ENCODE data around the gene AKR1B1.

Gene AKR1B1

DNA sequence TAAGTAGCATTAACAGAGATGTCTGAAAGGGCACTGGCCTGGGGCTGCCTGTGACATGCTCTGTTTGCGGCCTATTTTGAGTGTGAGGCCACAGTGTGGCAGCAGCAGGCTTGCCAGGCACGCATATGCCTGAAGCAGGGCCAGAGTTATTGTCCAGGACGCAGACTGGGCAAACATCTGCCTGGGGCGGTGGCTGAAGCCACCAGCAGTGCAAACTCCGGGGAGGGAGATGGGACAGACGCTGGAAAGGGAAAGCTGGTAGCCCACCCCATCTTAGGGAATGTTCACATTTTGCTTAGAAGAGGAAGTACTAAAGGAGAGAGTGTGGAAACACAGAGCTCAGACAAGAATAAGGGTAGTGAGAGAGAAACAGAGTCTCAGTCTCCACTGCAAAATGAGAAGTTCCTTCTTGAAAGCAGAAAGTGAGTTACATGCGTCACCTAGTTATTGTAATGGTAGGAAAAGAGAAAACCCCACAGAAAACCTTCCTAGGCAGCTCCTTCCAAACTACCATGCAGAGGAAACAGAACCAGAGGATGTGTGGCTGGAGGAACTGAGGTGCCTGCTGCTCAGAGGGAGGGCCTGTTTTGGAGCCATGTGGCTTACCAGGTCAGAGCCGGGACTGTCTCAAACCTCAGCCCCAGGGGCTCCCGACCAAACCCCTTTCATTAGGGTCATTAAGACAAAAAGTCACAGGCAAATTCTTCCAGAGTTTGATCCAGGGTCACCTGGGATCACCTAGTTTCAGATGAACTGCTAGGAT lies 14.5 kb downstream of the AKR1B1 start:
- DNase-seq, result no peak
- no peak for ATAC-seq

DNA sequence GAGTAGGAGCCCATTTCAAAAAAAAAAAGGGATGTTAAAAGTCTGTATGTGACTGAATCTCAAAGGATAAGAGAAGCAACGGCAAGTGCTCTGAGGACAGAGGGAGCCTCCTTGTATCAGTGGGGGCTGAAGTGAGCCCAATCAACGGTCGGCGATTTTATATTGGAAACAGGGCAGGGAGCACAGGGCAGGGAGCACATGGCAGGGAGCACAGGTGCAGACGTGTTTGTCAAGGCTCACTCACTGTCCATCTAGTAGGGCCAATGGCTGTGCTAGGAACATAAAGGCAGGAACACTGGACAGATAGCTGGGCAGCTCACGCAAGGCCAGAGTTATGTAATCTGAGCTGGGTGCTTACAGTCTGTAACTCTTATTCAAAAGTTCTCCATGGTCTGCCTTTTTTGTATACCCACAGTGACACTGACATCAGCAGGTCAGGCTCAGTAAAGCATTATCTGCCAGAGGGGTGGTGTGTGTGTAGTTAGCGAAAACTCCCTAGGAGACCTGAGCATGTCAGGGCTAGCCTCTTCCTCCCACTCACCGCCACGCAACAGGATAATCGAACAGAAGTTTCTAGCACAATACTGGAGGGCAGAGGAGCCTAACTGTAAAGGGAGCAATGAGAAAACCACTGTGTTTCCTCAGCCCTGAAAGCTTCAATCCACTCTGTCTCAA lies 15.4 kb downstream of the AKR1B1 start:
- DNase-seq, result no peak
- ATAC-seq, result no peak

DNA sequence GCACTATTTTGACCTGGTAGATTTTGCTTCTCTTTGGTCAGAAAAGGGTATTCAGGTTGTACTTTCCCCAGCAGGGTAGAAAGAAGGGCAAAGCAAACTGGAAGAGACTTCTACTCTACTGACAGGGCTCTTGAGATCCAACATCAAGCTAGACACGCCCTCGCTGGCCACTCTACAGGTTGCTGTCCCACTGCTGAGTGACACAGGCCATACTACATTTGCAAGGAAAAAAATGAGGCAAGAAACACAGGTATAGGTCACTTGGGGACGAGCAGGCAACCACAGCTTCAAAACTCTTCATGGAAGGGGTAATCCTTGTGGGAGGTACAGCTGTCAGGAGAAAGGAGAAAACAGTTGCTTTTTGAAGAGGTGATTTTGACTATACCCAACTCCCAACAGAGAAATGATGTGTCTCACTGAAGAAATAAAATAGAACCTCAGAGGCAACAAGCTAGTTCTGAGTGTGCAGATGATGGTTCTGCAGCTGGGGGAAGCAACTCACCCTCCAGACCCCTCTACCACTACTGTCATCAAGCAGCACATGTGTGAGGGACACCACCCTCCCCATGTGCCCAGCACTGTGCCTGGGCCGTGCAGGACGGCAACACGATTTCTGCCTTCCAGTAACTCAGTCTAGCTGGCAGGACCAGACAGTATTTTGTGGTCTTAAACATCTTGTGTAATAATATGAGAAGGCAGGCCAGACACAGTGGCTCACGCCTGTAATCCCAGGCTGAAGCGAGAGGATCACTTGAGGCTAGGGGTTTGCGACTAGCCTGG lies 16.3 kb downstream of the AKR1B1 start:
- ATAC-seq (no peak), DNase-seq (no peak)

DNA sequence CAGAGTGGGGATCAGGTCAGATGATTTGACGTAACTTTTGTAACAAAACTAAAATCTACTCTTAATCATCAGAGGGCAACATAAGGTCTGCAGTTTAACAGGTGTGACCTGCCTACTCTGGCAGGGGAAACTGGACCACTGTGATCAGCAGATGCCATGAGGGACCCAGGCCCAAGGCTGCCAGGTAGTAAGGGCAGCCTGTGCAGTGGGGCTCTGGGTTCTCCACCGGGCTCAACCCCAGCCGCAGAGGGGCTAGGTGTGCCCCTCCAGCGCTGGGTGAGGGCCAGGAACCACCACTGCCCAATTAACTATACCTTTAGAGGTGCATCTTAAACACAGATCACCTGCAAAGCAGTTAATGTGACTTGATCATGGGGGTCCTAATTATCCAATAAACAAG lies 17.6 kb downstream of the AKR1B1 start:
- no peak for ATAC-seq
- DNase-seq, result no peak

DNA sequence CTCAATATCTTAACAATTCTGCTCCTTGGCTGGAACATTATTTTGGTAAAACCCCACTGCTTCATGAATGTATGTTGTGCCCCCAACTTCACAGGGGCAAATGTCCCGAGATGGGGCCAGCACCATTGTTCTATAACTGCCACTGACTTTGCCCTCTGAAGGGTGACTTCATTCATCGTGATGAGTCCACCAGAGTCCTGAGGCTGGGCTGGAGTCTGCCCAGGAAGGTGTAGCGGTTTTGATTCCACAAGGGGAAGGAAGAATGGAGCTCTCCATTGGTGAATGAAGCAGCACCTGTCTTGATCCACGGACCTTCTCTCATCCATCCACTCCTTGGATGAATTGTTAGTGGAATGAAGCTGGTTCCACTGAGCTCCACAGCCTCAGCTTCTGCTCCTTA lies 18.4 kb downstream of the AKR1B1 start:
- DNase-seq (no peak), ATAC-seq (no peak)

DNA sequence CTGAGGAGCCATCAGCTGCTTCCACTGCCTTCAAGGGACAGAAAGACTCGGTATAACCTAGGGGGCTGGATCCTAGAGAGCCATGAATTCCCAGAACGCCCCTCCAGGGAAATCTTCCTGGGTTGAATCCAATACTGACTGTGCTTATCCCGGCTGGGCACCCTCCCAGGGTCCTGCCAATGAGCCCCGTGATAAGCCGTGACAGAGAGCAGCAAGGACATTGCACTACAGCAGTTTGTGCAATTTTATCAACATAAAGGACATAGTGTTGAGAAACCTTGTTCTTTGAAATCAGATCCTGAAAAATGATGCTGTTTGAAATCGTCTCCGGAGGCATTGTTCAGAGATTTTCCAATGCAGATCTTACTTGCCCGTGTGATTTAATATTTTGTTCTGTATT lies 18.8 kb downstream of the AKR1B1 start:
- no peak for DNase-seq
- no peak for ATAC-seq

DNA sequence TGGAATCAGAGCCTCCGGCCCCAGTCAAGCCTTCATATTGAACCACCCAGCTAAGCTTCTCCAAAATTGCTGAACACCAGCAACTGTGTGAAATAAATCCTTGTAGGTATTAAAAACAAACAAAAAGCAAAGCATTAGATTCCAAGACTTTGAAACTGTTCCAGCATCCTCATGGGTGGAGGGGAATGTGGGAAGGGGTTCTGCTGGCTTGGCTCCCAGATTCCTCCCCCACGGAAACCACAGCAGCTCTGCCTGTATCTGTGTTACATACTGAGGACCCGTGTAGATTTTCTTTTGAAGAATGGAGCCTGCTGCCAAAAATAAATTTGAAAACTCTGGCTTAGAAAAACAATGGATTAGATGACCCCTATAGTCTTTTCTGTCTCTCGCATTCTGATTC lies 20.0 kb downstream of the AKR1B1 start:
- DNase-seq (no peak), ATAC-seq (no peak)

DNA sequence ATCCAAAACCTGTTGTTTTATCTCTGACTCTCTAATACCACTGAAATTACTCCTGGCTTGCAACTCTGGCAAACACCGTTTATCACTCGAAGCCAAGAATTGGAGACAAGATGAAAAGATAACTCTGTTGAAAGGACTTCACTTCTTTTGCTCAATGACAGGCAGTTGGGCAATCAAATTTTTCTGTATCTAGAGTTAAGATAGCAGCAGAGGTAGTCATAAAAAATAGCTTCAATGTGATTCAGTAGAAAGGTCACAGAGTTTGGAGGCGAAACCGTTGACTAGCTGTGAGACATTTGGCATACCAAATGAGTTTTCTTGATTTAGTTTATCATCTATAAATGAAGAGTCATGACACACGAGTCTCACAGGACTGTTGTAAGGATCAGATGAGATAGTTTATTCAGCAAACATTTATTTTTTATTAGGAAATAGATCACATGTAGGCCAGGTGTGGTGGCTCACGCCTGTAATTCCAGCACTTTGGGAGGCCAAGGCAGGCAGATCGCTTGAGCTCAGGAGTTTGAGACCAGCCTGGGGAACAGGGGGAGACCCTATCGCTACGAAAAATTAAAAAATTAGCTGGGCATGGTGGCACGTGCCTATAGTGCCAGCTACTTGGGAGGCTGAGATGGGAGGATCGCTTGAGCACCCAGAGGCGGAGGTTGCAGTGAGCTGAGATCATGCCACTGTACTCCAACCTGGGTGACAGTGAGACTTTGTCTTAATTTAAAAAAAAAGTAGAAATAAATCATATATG lies 23.6 kb downstream of the AKR1B1 start:
- DNase-seq (no peak), ATAC-seq (no peak)

DNA sequence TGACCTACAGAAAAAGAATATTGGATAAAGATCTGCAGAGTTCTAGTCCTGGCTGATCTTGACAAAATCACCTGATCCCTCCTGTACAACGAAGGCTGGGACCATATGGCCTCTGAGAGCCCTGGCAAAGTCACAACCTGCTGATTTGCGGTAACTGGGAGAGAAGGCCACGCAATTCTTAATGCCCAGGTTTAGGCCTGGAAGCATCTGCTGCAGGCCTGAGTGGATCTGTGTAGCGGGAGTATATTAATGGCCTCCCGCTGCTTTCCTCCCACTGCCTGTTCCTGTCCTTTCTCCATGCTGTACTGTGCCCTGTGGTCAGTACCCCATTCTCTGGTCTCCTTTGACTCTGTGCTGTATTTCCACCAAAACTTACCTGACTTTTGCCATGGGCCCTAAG lies 24.2 kb downstream of the AKR1B1 start:
- no peak for ATAC-seq
- no peak for DNase-seq

DNA sequence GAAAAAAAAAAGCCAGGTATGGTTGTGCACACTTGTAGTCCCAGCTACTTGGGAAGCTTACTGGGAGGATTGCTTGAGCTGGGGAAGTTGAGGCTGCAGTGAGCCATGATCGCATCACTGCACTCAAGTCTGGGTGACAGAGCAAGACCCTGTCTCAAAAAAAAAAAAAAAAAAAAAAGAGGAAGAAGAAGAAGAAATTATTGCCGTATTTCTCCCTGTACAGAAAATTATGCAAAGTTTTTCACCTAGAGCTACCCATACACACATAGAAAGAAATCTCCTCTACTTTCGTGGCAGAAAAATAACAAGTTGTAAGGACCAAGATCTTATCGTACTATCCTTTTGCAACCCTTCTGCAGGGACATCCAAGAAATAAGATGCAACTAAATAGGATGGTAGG lies 25.5 kb downstream of the AKR1B1 start:
- ATAC-seq (no peak), DNase-seq (no peak)

DNA sequence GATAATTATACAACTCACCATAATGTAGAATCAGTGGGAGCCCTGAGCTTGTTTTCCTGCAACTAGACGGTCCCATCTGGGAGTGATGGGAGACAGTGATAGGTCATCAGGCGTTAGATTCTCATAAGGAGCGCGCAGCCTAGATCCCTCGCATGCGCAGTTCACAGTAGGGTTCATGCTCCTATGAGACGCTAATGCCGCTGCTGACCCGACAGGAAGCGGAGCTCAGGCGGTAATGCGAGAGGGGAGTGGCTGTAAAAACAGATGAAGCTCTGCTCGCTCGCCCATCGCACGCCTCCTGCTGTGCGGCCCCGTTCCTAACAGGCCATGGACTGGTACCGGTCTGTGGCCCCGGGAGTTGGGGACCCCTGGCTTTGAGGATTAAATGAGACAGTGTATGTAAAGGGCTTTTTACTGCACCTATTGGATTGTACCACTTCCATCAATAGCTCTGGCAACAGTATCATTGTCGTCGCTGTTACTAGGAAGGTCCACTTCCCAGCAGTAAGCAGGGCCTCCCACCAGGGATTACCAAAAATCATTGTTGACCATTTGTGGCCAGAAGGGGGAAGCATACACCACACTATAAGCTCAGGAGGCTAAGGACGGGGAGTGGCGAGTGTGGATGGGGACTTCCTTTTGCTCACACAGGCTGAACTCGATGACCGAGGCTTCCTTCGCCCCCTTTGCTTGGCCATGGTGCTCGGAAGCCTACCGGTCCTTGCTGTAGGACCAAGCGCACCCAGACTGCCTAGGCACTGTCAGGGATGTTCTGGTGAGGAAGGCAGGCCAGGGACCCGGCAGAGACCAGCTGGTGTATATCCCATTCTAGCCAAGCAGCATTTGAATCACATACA lies 26.4 kb downstream of the AKR1B1 start:
- DNase-seq (peak; percentile 75), ATAC-seq (peak; percentile 97)

DNA sequence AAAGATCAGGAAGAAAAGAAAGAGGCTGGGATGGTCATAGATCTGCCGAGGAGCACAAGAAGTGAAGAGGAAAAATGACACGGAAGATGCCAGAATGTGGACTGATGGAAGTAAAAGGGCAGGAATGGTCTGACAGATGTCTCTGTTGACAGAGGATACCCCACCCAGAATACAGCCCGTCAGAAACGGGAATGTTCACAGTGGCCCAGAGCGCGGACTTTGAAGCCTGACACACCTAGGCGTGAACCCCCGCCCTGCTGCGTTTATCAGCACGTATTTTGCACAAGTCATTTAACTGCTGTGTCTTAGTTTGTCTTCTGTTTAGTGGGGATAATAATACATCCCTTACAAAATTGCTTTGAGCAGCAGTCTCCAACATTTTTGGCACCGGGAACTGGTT lies 27.1 kb downstream of the AKR1B1 start:
- DNase-seq (no peak), ATAC-seq (no peak)

DNA sequence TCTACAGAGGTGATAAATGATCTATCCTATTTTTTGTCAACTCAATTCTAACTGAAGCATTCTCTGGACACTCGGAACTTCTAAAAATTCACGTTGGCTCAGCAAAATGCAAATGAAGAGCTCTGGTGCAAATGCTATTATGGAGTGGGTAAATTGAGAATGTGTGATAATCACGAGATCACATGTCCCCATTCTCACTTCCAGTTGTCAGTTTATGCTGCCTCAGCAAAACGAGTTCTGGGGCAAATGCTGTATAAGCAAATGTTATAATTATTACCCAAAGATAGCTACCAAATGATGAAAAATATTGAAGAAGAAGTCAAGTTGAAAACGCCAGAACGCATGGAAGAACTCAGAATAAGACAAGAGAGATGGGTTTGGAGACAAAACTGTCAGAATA lies 29.4 kb downstream of the AKR1B1 start:
- DNase-seq, result no peak

DNA sequence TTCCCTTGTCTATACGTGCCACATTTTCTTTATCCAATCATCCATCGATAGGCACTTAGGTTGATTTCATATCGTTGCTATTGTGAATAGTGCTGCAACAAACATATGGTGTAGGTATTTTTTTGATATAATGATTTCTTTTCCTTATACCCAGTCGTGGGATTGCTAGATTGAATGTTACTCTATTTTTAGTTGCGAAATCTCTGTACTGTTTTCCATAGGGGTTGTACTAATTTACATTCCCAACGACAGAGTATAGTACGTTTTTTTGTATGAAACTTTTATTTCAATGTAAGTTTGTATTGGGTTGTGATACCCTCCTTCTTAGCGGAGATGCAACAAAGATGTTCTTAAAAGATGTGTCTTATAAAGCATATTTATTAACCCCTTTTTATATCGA lies 30.0 kb downstream of the AKR1B1 start:
- no peak for DNase-seq
- ATAC-seq, result no peak

More for the DNA sequence above, 29.4 kb downstream of the AKR1B1 start:
- ATAC-seq, result no peak

DNA sequence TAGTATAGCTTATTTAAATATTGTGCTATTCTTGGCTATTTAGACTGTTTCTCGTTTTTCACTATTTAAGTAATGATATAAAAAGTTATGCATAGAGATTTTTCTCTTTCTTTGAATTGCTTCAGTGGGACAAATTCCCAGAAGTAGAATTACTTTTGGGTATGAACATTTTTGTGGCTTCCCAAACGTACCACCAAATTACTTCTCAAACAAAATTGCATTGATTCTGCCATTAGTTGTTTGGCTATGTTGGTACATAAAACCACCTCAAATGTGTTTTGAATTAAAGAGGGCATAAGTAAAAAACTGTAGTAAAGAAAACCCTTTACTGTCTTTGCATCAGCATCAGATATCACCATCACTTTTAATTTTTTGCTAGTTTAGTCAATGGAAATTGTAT lies 31.0 kb downstream of the AKR1B1 start:
- ATAC-seq, result no peak
- DNase-seq, result no peak

DNA sequence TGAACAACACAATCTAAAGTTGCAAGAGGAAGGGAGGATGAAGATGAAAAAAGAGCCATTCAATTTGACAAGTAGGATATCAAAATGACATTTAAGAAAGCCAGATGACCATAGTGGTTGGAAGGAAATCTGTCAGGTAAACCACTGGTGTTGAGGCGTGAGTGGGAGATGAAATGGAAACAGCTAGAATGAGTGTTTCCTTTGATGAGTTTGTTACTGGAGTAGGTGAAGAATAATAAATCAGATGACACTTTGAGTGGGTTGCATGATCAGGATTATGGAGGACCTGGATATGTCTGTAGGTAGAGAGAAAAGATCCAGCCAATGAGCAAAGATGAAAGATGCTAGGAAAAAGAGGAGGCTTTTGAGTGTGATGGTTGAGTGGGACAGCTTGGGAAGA lies 33.1 kb downstream of the AKR1B1 start:
- peak; percentile 58 for ATAC-seq
- no peak for DNase-seq

DNA sequence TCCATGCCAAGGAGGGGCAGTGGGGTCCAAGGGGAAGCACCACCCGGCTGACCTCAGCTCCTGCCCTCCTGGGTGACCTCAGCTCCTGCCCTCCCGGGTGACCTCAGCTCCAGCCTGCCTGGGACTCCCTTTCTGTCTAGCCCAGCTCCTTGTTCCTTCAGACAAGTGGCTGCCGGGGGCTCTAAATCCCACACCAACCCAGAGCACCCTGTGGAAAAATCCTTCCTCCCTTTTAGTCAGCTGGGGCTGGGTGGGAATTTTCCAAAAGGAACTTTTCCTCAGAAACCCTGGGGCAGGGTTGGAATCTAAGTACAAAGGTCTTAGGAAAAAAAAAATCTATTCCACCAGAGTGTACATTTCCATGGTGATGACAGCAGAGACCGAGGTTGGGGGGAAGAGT lies 36.3 kb downstream of the AKR1B1 start:
- ATAC-seq, result no peak
- DNase-seq, result no peak

DNA sequence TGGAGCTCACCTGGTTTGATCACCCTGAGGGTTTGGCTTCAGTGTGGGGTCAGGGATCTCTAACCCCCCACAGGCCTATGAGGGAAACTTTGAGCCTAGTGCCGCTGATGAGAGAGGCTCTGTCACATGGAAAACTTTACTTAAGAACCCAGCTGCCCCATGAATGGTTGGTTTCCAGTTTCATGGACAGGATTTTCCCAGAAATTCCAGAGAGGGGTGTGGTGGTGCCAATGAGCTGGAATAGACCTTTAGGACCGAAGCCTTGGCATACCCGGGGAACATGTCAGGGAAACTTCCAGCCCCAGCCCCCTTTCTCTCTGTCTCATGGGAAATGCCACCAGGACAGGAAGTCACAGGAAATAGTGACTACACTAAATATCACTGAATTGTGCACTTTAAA lies 36.9 kb downstream of the AKR1B1 start:
- ATAC-seq (no peak), DNase-seq (no peak)

DNA sequence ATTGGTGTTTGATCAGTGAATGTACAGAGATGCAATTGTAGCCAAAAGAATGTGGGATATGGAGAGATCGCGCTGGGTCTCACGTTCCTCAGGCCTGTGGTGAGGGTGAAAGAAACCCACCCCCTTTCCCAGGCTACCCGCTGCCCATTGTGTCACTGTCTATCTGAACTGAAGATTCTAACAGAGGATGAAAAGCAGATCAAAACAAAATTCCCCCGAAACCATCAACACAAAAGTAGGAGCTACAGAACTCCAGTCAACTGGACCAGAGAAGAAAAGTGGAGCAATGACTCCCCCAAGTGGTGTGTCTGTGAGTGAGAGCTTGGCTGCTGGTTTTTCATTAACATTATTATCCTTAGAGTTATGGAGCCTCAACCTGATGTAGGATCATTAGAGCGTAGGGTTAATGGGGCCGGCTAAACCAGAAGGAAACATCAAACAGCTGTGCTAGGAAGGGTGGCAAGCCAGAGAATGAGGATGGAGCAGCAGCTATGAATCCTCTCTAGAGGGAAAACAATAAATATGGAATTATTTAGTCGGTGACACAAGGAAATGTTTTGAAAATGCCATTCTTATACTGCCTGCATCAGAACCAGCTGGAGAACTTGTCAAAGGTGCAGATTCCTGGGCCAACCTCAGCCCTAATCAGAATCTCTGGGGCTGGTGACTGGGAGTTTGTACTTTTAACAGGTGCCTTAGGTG lies 38.3 kb downstream of the AKR1B1 start:
- DNase-seq, result no peak

DNA sequence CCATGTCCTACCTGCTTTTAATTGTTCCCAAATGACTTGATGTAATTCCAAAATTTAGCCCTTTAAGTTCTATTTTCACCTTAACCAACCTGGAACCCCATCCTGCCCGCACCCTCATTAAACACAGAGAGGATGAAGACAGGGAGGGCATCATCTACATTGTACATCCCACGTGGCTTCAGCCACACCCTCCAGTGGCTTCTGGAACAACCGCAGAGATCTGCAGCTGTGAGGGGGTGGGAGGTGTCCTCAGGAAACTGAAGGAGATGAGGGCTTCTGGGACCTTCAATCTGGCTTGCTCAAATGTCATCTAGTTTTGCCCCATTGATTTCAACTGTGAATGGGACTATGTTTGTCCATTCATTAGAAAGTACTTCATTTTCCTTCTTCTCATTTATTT lies 39.0 kb downstream of the AKR1B1 start:
- ATAC-seq (no peak), DNase-seq (no peak)

More for the DNA sequence above, 38.3 kb downstream of the AKR1B1 start:
- ATAC-seq, result no peak

DNA sequence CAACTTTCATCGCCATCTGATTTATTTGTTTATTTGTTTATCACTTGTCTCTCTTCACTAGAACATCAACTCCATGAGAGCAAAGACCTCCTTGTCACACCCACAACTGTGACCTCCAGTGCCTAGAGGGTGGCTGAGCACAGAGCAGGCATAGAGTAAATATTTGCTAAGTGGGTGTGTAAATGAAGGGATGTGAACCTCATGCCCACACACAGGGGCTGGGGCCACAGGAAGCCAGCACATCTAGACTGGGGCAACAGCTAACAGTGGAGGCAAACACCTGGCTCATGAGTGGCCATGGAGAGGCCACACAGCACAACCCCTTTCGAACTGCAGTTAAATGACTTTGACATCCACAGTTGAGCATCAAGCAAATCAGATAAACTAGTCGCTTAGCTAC lies 39.8 kb downstream of the AKR1B1 start:
- ATAC-seq (no peak), DNase-seq (no peak)
